ENCODE data around the gene EYS. TPM values are rescaled to one million over a fixed set of nuclear protein-coding genes. Genes with fewer than 3 reads are reported as not detected.

EYS gene
- total RNA-seq, 1 experiment from 2014 or later = not detected

- ChIA-PET CTCF (no interaction called here), POLR2A (no interaction called here), RAD21 (ENCODE audit: low non-redundant PET in 1 of 2, low total read pairs in 2 of 2, uncharacterized antibody in 2 of 2, unreplicated experiment in 2 of 2) (no interaction called here)
- no peak overlapping the region for H3K4me3 ChIP-seq (replicated peaks in 1 of 2; ENCODE audit: low read depth in 1 of 2, low read length in 2 of 2)
- DNase-seq (ENCODE audit: low read depth, low spot score) (no peak), ATAC-seq (no peak)
- no peaks in the 10 kb centered on the region for H3K36me3 ChIP-seq (ENCODE audit: control insufficient read depth in 1 of 2, insufficient read depth in 2 of 2, low read length in 2 of 2)
- no peak overlapping the region for H3K4me2 ChIP-seq (ENCODE audit: low read length)
- H3K27me3 ChIP-seq (ENCODE audit: insufficient read depth, low read length) = no peaks in the 10 kb centered on the region
- no peaks in the 10 kb centered on the region for H3K4me1 ChIP-seq (ENCODE audit: control insufficient read depth in 1 of 2, insufficient read depth in 2 of 2, low read length in 2 of 2)
- H3K9me2 ChIP-seq (ENCODE audit: insufficient read depth) = no peaks in the 10 kb centered on the region
- H4K20me1 ChIP-seq (ENCODE audit: insufficient read depth) = no peaks in the 10 kb centered on the region
- no peak overlapping the region for H3K9ac ChIP-seq (ENCODE audit: low read length)
- peaks cover 0 to 12% of the 10 kb centered on the region in 2 experiments; a peak in 2 of 4 replicates for H3K9me3 ChIP-seq (ENCODE audit: control insufficient read depth in 1 of 2, insufficient read depth in 1 of 2, low read depth in 1 of 2, low read length in 2 of 2)
- intact Hi-C loops (cut with micrococcal nuclease) = no loop called here
- TF ChIP-seq EGR1 (IDR thresholded peaks at IDR 0.05; ENCODE audit: low read depth) = no peak
- TF ChIP-seq CBX3 (IDR thresholded peaks at IDR 0.05; ENCODE audit: low read depth) = no peak
- TF ChIP-seq ZBTB33 (IDR thresholded peaks at IDR 0.05; ENCODE audit: extremely low read depth, insufficient replicate concordance, low read length) = no peak
- no peak for TF ChIP-seq SRF (IDR thresholded peaks at IDR 0.05; ENCODE audit: low read depth)
- TF ChIP-seq SP1 (IDR thresholded peaks at IDR 0.05; ENCODE audit: low read depth) = no peak
- TF ChIP-seq FOSL1 (IDR thresholded peaks at IDR 0.05; ENCODE audit: low read depth) = no peak
- no peak for TF ChIP-seq POLR2A (IDR thresholded peaks at IDR 0.05; ENCODE audit: borderline replicate concordance, extremely low read depth, insufficient read depth, insufficient read length)
- TF ChIP-seq JUND (IDR thresholded peaks at IDR 0.05) = no peak
- no peak for TF ChIP-seq ZNF274 (IDR thresholded peaks at IDR 0.05; ENCODE audit: low read depth, low read length)
- no peak for TF ChIP-seq ELF1 (IDR thresholded peaks at IDR 0.05; ENCODE audit: borderline replicate concordance, low read depth)
- no peak for TF ChIP-seq TCF7L2 (IDR thresholded peaks at IDR 0.05; ENCODE audit: borderline replicate concordance, extremely low read depth, insufficient read depth, insufficient read length)
- TF ChIP-seq CEBPB (IDR thresholded peaks at IDR 0.05; ENCODE audit: low read depth) = no peak
- no TSS peak for BruUV-seq (replicated peaks)
- H3K27ac ChIP-seq (ENCODE audit: low read depth, low read length) = no peak overlapping the region
- H2AFZ ChIP-seq (ENCODE audit: low read depth, low read length, poor library complexity, severe bottlenecking) = no peak overlapping the region
- H3K79me2 ChIP-seq (ENCODE audit: insufficient read depth, low read length) = no peaks in the 10 kb centered on the region
These were observed 5.7 kb downstream of the EYS start for GRCh38 chr6:65701325-65701724.
